Hematopoietic multipotent progenitor cell (in vitro differentiated cells): Measurements from ENCODE around the gene NEK6. TPM values are rescaled to one million over a fixed set of nuclear protein-coding genes. Genes with fewer than 3 reads are reported as not detected.

Source experiments
- DNase-seq, 3 donors: peaks; one replicate each; pipeline ENCODE4 v3.0.0-alpha.2; 2011 to 2015; ENCODE audit warnings: low read depth in 2 of 3, low spot score in 2 of 3
- total RNA-seq: library from RNA; depleted of rRNA; stranded (reverse); fragments of >200 nt; gene quantifications from one replicate; pipeline ENCODE4 v1.2.3, GENCODE V29; 2012

The NEK6 gene
- total RNA-seq, 1 donor: 22.6 TPM

- DNase-seq: no peak
Observed at GRCh38 chr9:124312290-124313265, 54.8 kb downstream of the NEK6 start.

- no peak for DNase-seq
Observed at GRCh38 chr9:124313940-124314339, 56.2 kb downstream of the NEK6 start.

GRCh38 chr9:124315882-124316281 is 58.1 kb downstream of the NEK6 start:
- peak in 1 of 3 donors; percentile 22 for DNase-seq

- peak in 2 of 3 donors; percentile 37 to 40 for DNase-seq
Observed at GRCh38 chr9:124320062-124320973, 62.6 kb downstream of the NEK6 start.

- no peak for DNase-seq
Observed at GRCh38 chr9:124321416-124321815, 63.7 kb downstream of the NEK6 start.

GRCh38 chr9:124321935-124322334 is 64.2 kb downstream of the NEK6 start:
- DNase-seq: no peak

GRCh38 chr9:124322618-124323432 is 65.1 kb downstream of the NEK6 start:
- no peak for DNase-seq

- no peak for DNase-seq
Observed at GRCh38 chr9:124323904-124324303, 66.2 kb downstream of the NEK6 start.

GRCh38 chr9:124325816-124326215 is 68.1 kb downstream of the NEK6 start:
- DNase-seq: no peak

- no peak for DNase-seq
Observed at GRCh38 chr9:124326378-124326777, 68.6 kb downstream of the NEK6 start.

GRCh38 chr9:124327491-124327890 is 69.7 kb downstream of the NEK6 start:
- DNase-seq: no peak

- no peak for DNase-seq
Observed at GRCh38 chr9:124328285-124328684, 70.5 kb downstream of the NEK6 start.

GRCh38 chr9:124329206-124329792 is 71.5 kb downstream of the NEK6 start:
- DNase-seq: no peak

GRCh38 chr9:124330011-124330697 is 72.4 kb downstream of the NEK6 start:
- DNase-seq: no peak

GRCh38 chr9:124331580-124331979 is 73.8 kb downstream of the NEK6 start:
- DNase-seq: no peak

GRCh38 chr9:124332361-124333202 is 74.8 kb downstream of the NEK6 start:
- DNase-seq: no peak

- no peak for DNase-seq
Observed at GRCh38 chr9:124333203-124333579, 75.4 kb downstream of the NEK6 start.

- no peak for DNase-seq
Observed at GRCh38 chr9:124334568-124335319, 77.0 kb downstream of the NEK6 start.
